Breast epithelium (tissue), 4 donors: ENCODE data around the gene PRKAR1B. TPM values are rescaled to one million over a fixed set of nuclear protein-coding genes. Genes with fewer than 3 reads are reported as not detected.
"Not testable (repeated sequence)": the region's sequence is repeated elsewhere in the genome, so short reads cannot be mapped to it uniquely, and the experiment has no call there.

ENCODE experiments used
- DNase-seq, 2 donors: peaks; one replicate each; pipeline ENCODE4 v3.0.0-alpha.2; 2019; ENCODE audit warnings: low spot score in 2 of 2
- H3K27ac ChIP-seq, 2 donors: fragments of 200-600 bp; sonication (generic) in 1 of 2; one replicate each; pipeline ENCODE4 v1.5.1; 2016 to 2019; ENCODE audit warnings: mild to moderate bottlenecking in 1 of 2
- H3K27me3 ChIP-seq, 2 donors: fragments of 200-600 bp; sonication (generic) in 1 of 2; one replicate each; pipeline versions ENCODE4 v1.5.1 to v1.6.0; 2017 to 2019; ENCODE audit warnings: control low read depth in 1 of 2, mild to moderate bottlenecking in 1 of 2
- H3K36me3 ChIP-seq: fragments of 200-600 bp; one replicate; pipeline ENCODE4 v1.5.1; 2019
- H3K4me1 ChIP-seq, 2 donors: fragments of 200-600 bp; sonication (generic); one replicate each; pipeline ENCODE4 v1.5.1; 2016 to 2019; ENCODE audit warnings: control low read depth in 1 of 2
- H3K4me3 ChIP-seq, 3 donors: fragments of 200-600 bp; sonication (generic); 1 replicate in 2 of 3; 2 replicates in 1 of 3; pipeline ENCODE4 v1.5.1; 2016 to 2019; ENCODE audit warnings: mild to moderate bottlenecking in 3 of 3, moderate library complexity in 2 of 3
- H3K9me3 ChIP-seq, 2 donors: fragments of 200-600 bp; sonication (generic) in 1 of 2; one replicate each; pipeline ENCODE4 v1.5.1; 2016 to 2019; ENCODE audit warnings: control low read depth in 1 of 2
- POLR2A ChIP-seq: fragments of 450-650 bp; IDR thresholded peaks from one replicate; pipeline ENCODE4 v1.6.1; 2016; ENCODE audit warnings: antibody characterized with exemption, mild to moderate bottlenecking, moderate library complexity
- POLR2AphosphoS5 ChIP-seq, 3 donors: sonication (generic); formaldehyde crosslinking; IDR thresholded peaks; one replicate each; pipeline ENCODE4 v1.6.1; 2017; ENCODE audit warnings: antibody characterized with exemption in 3 of 3
- intact Hi-C: fragments of 100-400 bp; cut with DNase I; formaldehyde crosslinking; loops from one replicate; pipeline ENCODE4 v1.15.1; 2023; ENCODE audit warnings: low total_unique reads
- total RNA-seq, 3 donors: library from RNA; depleted of rRNA; stranded (reverse); fragments of >200 nt; gene quantifications; one replicate each; pipeline ENCODE4 v1.1.0, GENCODE V29; 2016
- TF ChIP-seq, protein P1 (sequence below), 3 donors: fragments of 450-650 bp; IDR thresholded peaks; one replicate each; pipeline ENCODE4 v1.5.1; 2016 to 2017; ENCODE audit warnings: antibody characterized with exemption in 3 of 3, mild to moderate bottlenecking in 3 of 3, moderate library complexity in 3 of 3

The PRKAR1B gene
- total RNA-seq, 3 donors from 2014 or later: 3.7 to 10.5 (median 7.9) TPM

DNA sequence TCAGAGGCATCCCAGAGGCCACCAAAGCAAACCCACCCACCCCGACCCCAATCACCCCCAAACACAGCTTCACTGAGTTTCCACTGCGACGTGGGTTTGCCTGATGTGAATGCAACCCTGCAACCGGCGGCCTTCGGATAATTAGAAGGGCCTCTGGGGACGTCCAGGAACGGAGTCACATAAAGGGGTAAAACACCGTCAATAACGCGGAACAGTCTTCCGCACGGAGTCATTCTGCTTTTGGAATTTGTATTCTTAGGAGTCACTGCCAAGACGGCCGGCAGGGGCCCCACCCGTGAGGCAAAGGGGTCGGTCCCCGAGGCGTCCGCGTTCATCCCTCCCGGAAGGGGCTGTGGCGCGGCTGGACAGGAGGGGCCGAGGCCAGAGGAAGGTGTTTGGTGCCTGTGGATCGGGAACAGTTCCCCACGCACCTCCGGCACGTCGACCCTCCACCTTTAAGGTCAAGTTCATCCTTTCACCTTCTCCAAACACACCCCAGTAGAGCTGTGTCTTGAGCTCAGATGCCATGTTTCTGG, 170.7 kb downstream of the PRKAR1B start:
- Histone ChIP-seq H3K27me3 (no peaks in the 10 kb centered on the region), H3K27ac (no peak overlapping the region)
- intact Hi-C loops: no loop called here

DNA sequence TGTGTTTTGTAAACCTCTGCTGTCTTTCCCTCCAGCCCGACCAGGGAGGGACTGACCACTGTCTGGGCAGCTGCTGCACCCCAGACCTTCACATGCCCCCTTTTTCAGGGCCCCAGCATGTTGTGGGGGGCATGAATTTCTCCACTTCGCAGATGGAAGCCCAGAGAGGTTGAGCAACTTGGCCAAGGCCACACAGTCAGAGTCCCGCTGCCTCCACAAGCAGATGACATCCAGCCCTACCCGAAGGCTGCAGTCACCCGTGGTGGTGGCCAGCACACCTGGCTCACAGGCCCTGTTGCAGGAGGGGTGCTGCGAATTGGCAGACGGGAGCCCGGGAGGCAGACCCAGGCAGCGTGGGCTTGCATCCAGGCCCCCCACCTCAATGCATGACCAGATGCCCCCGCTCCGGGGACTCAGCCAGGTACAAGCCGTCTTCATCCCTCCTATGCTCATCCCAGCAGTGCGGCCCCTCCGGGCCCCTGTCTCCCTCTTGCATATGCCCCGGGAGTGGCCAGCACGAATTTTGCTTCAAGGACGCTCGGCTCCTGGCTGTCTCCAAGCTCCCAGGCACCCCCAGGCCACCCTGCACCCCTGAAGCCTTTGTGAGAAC, 171.4 kb downstream of the PRKAR1B start:
- Histone ChIP-seq H3K4me3 (no peak overlapping the region), H3K27me3 (no peaks in the 10 kb centered on the region), H3K36me3 (no peaks in the 10 kb centered on the region), H3K9me3 (no peaks in the 10 kb centered on the region), H3K27ac (no peak overlapping the region), H3K4me1 (no peaks in the 10 kb centered on the region)
- no peak for DNase-seq
- intact Hi-C loops: no loop called here
- TF ChIP-seq POLR2AphosphoS5 (IDR thresholded peaks at IDR 0.05): no peak
- TF ChIP-seq, protein P1, sequence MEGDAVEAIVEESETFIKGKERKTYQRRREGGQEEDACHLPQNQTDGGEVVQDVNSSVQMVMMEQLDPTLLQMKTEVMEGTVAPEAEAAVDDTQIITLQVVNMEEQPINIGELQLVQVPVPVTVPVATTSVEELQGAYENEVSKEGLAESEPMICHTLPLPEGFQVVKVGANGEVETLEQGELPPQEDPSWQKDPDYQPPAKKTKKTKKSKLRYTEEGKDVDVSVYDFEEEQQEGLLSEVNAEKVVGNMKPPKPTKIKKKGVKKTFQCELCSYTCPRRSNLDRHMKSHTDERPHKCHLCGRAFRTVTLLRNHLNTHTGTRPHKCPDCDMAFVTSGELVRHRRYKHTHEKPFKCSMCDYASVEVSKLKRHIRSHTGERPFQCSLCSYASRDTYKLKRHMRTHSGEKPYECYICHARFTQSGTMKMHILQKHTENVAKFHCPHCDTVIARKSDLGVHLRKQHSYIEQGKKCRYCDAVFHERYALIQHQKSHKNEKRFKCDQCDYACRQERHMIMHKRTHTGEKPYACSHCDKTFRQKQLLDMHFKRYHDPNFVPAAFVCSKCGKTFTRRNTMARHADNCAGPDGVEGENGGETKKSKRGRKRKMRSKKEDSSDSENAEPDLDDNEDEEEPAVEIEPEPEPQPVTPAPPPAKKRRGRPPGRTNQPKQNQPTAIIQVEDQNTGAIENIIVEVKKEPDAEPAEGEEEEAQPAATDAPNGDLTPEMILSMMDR (IDR thresholded peaks at IDR 0.05): no peak
- no peak for TF ChIP-seq POLR2A

More for the DNA sequence above, 170.7 kb downstream of the PRKAR1B start:
- H3K4me1 ChIP-seq: no peaks in the 10 kb centered on the region
- DNase-seq: no peak
- H3K36me3 ChIP-seq: no peaks in the 10 kb centered on the region
- H3K4me3 ChIP-seq: no peak overlapping the region
- no peak for TF ChIP-seq POLR2A
- TF ChIP-seq, protein P1 (IDR thresholded peaks at IDR 0.05): no peak
- TF ChIP-seq POLR2AphosphoS5 (IDR thresholded peaks at IDR 0.05): no peak
- H3K9me3 ChIP-seq: no peaks in the 10 kb centered on the region

DNA sequence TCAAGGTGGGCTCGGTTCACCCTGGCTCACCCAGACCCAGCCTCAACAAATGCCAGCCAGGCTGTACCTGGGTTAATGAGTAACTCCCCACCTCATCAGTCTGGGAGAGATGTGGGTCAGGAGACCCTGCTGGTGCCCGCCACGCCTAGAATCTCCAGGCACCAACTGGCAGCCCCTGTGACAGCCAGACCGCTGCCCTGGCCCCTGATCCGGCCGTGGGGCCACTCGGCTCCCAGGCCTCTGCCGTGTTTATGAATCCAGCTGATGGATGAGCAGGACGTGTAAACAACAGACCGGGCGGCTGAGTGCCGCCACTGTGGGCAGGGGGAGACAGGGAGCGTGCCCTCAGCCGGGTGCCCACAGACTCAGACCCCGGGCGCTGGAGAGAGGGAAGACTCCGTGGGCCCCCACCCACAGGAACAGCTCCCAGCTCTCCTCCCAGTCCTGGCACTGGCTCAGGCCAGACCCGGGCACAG, 173.4 kb downstream of the PRKAR1B start:
- Histone ChIP-seq H3K9me3 (no peaks in the 10 kb centered on the region), H3K36me3 (no peaks in the 10 kb centered on the region), H3K27me3 (no peaks in the 10 kb centered on the region), H3K27ac (no peak overlapping the region), H3K4me3 (no peak overlapping the region), H3K4me1 (no peaks in the 10 kb centered on the region)
- TF ChIP-seq, protein P1 (IDR thresholded peaks at IDR 0.05): no peak
- TF ChIP-seq POLR2AphosphoS5 (IDR thresholded peaks at IDR 0.05) (no peak), POLR2A (no peak)
- DNase-seq: no peak
- intact Hi-C loops: no loop called here

DNA sequence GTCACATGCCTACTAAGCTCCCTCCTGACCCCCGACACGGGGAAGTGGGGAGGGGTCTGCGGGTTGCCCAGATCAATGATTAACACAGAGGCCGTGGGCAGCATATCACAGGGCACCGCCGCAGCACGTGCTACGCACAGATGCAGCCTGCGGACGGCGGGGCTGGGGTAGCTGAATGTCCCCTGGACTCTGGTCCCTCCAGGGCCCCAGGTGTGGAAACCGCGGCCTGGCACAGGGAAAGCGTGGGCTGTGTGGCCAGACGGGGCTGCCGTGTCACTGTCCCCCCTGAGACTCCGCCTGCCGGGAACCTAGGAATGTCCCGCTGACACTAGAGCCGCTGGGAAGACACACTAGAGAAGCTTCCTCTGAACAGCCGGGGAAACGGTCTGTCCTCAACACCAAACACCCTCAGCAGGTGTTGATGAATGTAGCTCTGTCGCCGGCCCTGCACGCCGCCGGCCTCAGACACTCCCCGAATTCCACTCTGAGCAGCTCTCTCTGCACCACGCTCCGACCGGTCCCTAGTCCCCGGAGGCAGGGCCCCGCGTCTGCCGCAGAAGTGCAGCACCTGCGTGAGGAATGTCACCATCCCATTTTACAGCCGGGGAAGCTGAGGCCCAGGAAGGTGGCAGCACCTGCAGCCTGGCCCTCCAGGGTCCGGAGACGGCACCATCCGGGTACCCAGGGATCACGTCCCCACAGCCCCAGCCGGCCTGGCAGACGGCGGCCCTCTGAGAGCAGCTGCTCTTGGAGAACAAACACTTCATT, 174.0 kb downstream of the PRKAR1B start:
- no peaks in the 10 kb centered on the region for H3K36me3 ChIP-seq
- no peak overlapping the region for H3K27ac ChIP-seq
- no peak for DNase-seq
- intact Hi-C loops: no loop called here
- no peaks in the 10 kb centered on the region for H3K9me3 ChIP-seq
- H3K4me3 ChIP-seq: no peak overlapping the region
- TF ChIP-seq POLR2A (no peak), POLR2AphosphoS5 (IDR thresholded peaks at IDR 0.05) (no peak)
- TF ChIP-seq, protein P1 (IDR thresholded peaks at IDR 0.05): no peak
- H3K27me3 ChIP-seq: no peaks in the 10 kb centered on the region
- no peaks in the 10 kb centered on the region for H3K4me1 ChIP-seq

DNA sequence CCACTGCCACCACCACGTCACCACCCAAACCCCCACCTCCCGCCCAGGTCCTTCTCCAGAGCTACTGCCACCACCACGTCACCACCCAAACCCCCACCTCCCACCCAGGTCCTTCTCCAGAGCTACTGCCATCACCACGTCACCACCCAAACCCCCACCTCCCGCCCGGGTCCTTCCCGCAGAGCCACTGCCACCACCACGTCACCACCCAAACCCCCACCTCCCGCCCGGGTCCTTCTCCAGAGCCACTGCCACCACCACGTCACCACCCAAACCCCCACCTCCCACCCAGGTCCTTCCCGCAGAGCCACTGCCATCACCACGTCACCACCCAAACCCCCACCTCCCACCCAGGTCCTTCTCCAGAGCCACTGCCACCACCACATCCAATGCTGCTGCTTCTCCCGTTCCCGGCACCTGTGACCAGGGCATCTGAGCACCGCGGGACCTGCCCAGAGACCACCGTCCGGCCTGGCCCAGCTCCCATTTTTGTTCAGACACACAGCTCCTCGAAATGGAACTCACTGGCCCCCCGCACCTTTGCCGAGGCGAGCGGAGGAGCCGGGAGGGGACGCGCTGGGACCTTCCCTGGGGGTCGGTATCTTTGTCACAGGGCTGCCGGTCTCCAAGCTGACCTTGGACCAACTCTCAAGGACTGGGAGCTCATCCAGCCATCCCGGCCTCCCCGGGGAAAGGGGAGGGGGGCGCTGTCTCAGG, 174.8 kb downstream of the PRKAR1B start:
- intact Hi-C loops, H3K4me1 ChIP-seq, H3K36me3 ChIP-seq, DNase-seq, H3K9me3 ChIP-seq, H3K27ac ChIP-seq, H3K4me3 ChIP-seq, H3K27me3 ChIP-seq: not testable (repeated sequence)

DNA sequence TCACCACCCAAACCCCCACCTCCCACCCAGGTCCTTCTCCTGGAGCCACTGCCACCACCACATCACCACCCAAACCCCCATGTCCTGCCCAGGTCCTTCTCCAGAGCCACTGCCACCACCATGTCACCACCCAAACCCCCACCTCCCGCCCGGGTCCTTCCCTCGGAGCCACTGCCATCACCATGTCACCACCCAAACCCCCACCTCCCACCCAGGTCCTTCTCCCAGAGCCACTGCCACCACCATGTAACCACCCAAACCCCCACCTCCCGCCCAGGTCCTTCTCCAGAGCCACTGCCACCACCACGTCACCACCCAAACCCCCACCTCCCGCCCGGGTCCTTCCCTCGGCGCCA, 175.5 kb downstream of the PRKAR1B start:
- H3K4me1 ChIP-seq, DNase-seq, intact Hi-C loops, H3K27ac ChIP-seq, H3K4me3 ChIP-seq, H3K36me3 ChIP-seq, H3K9me3 ChIP-seq, H3K27me3 ChIP-seq: not testable (repeated sequence)
